ELF-1 (cell line): ENCODE data around the gene MSH6.
"Not testable (repeated sequence)": the region's sequence is repeated elsewhere in the genome, so short reads cannot be mapped to it uniquely, and the experiment has no call there.

ENCODE experiments used
- DNase-seq: peaks from one replicate; pipeline ENCODE4 v3.0.0-alpha.2; 2016; ENCODE audit warnings: low read depth, low spot score

The MSH6 gene

GRCh38 chr2:47838249-47838648, 55.3 kb downstream of the MSH6 start:
- DNase-seq: no peak

- no peak for DNase-seq
Observed at GRCh38 chr2:47838686-47839085, 55.7 kb downstream of the MSH6 start.

GRCh38 chr2:47842846-47843245, 59.9 kb downstream of the MSH6 start:
- no peak for DNase-seq

- no peak for DNase-seq
Observed at GRCh38 chr2:47843407-47843806, 60.5 kb downstream of the MSH6 start.

GRCh38 chr2:47844162-47844561, 61.2 kb downstream of the MSH6 start:
- DNase-seq: no peak

- no peak for DNase-seq
Observed at GRCh38 chr2:47849368-47849767, 66.4 kb downstream of the MSH6 start.

- no peak for DNase-seq
Observed at GRCh38 chr2:47850198-47850597, 67.3 kb downstream of the MSH6 start.

- DNase-seq: not testable (repeated sequence)
Observed at GRCh38 chr2:47853067-47853777, 70.3 kb downstream of the MSH6 start.
